LoVo (cell line): ENCODE measurements around the gene A2M.

Source experiments
- DNase-seq: peaks from one replicate; pipeline ENCODE4 v3.0.0-alpha.2; 2016; ENCODE audit warnings: low spot score

The A2M gene

DNA sequence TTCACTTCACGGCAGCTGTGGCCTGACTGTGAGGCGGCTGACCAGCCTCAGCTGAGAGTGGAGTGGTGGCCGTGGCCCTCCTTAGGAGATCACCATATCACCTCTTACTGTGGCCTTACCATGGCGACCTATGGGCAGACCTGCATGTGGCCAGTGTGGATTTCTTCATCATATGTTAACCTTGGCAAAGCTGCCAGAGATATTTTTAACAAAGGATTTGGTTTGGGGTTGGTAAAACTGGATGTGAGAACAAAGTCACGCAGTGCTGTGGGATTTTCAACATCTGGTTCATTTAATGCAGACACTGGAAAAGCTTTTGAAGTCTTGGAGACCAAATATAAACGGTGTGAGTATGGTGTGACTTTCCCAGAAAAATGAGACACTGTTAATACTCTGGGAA is 79.5 kb downstream of the A2M start:
- no peak for DNase-seq

DNA sequence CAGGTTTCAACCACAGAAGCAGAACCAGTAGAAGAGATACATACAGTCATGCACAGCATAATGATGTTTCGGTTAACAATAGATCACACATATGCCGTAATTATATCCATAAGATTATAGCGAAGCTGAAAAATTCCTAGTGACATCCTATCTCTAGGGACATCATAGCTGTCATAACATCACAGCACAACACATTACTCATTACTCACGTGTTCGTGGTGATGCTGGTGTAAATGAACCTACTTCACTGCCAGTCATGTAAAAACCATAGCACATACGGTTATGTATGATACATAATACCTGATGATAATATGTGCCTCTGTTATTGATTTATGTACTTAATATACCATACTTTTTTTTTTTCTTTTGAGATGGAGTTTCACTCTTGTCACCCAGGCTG is 81.6 kb downstream of the A2M start:
- DNase-seq = no peak

DNA sequence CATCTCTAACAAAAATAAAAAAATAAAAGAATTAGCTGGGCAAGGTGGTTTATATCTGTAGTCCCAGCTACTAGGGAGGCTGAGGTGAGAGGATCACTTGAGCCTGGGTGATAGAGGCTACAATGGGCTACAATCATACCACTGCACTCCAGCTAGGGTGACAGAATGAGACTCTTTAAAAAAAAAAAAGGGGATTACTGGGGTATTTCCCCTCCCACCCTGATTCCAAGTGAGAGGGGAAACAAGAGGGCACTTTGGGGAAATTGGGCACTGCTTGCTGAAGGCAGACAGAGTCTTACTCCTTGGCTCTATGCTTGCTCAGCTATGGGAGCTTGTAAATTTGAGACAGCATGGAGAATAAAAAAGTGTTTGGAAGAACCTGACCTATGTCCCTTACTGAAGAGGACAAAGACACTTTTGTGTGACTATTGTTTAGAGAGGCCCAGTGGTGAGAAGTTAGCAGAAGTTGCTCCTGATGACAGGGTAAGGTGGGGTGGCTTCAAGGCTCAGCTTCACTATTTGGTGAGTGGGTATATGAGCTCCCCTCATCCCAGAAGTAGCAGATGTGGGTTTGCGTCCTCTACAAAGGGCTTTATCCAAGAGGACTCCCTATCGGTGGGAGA is 82.3 kb downstream of the A2M start:
- DNase-seq = no peak

DNA sequence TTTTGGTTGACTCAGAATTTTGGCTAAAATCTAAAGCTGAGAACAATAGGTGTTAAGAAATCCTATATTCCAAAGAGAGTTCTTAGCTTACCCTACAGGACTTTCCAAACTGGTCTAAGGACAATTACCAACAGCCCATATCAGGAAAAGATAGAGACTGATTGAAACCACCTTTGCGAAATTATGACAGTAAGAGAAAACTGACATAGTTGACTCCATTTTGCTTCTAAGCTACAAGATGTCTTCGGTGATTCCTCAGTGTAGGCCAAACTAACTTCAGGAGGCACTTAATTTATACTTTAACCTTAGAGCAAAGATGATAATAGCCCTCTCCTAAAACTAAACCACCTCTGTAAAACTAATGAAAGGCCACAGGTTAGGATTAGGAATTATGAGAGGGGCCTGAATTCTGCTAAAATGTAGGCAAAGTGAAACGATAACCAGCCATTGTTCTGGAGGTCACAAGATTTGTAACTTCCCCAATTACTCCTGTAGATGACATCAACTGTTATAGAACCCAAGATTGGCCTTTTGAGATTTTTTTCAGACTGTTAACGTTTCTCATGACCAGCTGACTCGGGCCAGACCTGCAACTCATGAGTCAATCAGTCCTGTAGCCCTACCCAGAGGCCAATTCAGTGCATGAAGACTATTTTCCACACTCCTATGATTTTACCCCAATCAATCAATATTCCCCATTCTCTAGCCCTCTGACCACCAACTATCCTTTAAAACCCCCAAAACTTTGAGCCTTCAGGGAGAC is 83.3 kb downstream of the A2M start:
- no peak for DNase-seq

DNA sequence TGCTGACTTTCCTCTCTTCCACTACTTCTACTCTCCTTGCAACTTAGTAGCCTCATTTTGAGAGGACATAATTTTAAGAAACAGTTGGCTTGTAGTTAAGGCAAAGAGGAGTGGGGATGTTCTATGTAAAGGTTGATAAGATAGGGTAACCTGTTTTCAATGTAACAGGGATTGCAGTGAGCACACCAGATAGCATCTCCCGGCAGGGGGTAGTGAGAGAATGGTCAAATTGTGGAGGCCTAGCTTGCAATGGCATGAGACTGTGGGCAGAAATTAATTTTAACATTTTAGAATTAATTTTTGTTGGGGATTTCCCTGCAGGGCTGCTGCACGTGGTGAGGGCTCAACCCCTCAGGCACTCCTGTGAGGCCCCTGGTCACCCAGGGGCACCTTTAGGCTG is 84.9 kb downstream of the A2M start:
- no peak for DNase-seq

DNA sequence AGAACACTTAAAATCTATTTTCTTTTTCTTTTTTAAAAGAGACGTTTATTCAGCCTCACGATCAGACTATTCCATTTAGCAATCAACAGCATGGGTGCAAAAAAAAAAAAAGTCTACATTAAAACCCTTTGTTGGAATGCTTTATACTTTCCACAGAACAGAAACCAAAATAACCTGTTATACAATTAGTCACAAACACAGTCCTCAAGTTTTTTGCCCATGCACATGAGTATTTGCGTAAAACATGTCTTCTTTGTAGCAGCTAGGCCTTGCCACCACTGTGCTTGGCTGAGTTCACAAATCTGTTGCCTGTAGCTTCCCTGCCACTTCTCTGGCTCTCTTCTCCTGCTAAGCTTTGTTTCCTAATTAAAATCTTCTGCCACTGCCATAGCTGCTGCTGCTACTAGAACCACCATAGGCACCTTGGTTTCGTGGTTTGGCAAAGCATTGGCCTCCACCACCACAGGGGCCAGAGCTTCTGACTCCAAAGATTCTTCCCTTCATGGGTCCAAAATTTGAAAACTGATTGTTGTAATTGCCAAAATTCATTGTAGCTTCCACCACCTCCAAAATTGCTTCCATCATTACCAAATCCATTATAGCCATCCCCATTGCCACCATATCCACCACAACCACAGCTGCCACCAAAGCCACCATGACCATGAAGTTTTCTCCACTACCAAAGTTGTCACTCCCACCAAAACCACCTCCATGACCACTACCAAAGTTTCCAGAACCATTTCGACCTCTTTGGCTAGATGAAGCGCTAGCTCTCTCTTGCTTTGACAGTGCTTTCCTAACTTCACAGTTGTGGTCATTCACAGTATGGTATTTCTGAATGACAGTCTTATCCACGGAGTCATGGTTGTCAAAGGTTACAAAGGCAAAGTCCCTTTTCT is 88.3 kb downstream of the A2M start:
- DNase-seq = no peak

DNA sequence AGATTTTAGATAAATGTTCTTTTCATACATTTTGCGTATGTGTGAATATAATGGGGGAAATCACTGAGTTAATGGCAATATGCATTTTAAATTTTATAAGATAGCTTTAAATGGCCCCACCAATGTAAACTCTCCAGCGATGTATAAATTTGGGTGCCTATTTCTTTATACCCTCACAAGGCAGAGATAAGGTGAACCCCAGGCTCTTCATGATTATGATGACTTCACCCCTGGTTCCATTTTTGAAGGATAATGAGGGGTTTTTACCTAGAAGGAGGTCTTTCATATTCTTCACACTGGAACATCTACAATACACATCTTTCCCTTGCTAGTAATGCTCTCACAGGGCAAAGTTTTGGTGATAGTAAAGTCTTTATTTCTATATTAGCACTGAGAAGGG is 91.2 kb downstream of the A2M start:
- no peak for DNase-seq

DNA sequence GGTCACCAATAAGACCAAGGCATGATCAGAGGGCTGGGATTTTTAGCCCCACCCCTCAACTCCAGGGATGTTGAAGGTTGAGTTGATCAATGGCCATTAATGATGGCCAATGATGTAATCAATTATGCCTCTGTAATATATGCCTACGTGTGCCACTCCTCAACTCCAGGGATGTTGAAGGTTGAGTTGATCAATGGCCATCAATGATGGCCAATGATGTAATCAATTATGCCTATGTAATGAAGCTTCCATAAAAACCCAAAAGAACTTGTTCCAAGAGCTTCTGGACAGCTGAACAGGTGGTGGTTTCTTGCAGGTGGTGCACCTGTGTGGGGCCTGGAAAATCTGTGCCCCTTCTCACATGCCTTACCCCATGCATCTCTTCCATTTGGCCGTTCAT is 93.1 kb downstream of the A2M start:
- DNase-seq = no peak
